Esophagus muscularis mucosa (tissue), 4 donors: ENCODE results near the gene THRB. TPM values are rescaled to one million over a fixed set of nuclear protein-coding genes. Genes with fewer than 3 reads are reported as not detected.

Experiments used
- DNase-seq: peaks from one replicate; pipeline ENCODE4 v3.0.0-alpha.2; 2017; ENCODE audit errors: extremely low spot score
- H3K27ac ChIP-seq, 4 donors: fragments of 200-600 bp; sonication (generic); replicated peaks in 1 of 4; 1 replicate in 3 of 4; 2 replicates in 1 of 4; pipeline ENCODE4 v1.5.1; 2016 to 2019; ENCODE audit warnings: mild to moderate bottlenecking in 1 of 4
- H3K27me3 ChIP-seq, 4 donors: fragments of 200-600 bp; sonication (generic); one replicate each; pipeline versions ENCODE4 v1.5.1 to v1.6.0; 2016 to 2019
- H3K36me3 ChIP-seq, 4 donors: fragments of 200-600 bp; sonication (generic); one replicate each; pipeline ENCODE4 v1.5.1; 2016 to 2019
- H3K4me1 ChIP-seq, 4 donors: fragments of 200-600 bp; sonication (generic); one replicate each; pipeline ENCODE4 v1.5.1; 2016 to 2019
- H3K4me3 ChIP-seq, 4 donors: fragments of 200-600 bp; sonication (generic); 1 replicate in 2 of 4; 2 replicates in 2 of 4; pipeline ENCODE4 v1.5.1; 2016 to 2019; ENCODE audit warnings: mild to moderate bottlenecking in 4 of 4, moderate library complexity in 1 of 4
- H3K9me3 ChIP-seq, 4 donors: fragments of 200-600 bp; sonication (generic); 1 replicate in 3 of 4; 2 replicates in 1 of 4; pipeline ENCODE4 v1.5.1; 2016 to 2019
- EP300 ChIP-seq: sonication (generic); formaldehyde crosslinking; IDR thresholded peaks from one replicate; pipeline ENCODE4 v1.6.1; 2017; ENCODE audit warnings: antibody characterized with exemption
- POLR2A ChIP-seq: fragments of 450-650 bp; IDR thresholded peaks from one replicate; pipeline ENCODE4 v1.6.1; 2017; ENCODE audit warnings: antibody characterized with exemption, moderate library complexity, mild to moderate bottlenecking, low read depth
- POLR2AphosphoS5 ChIP-seq, 2 donors: sonication (generic); formaldehyde crosslinking; IDR thresholded peaks; one replicate each; pipeline ENCODE4 v1.6.1; 2017; ENCODE audit warnings: antibody characterized with exemption in 2 of 2
- WGBS: methylation state at CpG from one replicate; pipeline ENCODE4 v1.1.5; 2018; 5-methylcytosine and 5-hydroxymethylcytosine counted together
- intact Hi-C: fragments of 100-400 bp; cut with DNase I; formaldehyde crosslinking; loops from one replicate; pipeline ENCODE4 v1.15.1; 2023
- total RNA-seq, 4 donors: library from RNA; depleted of rRNA; stranded (reverse); fragments of >200 nt; gene quantifications; one replicate each; pipeline versions ENCODE4 v1.1.0 to v1.2.1, GENCODE V29; 2016
- TF ChIP-seq, protein P1 (sequence below), 3 experiments: fragments of 200-600 bp in 2 of 3; fragments of 450-650 bp in 1 of 3; sonication (generic) in 2 of 3; IDR thresholded peaks; one replicate each; pipeline ENCODE4 v1.5.1; 2017 to 2019; ENCODE audit warnings: antibody characterized with exemption in 3 of 3, mild to moderate bottlenecking in 2 of 3, moderate library complexity in 1 of 3

Gene THRB
- total RNA-seq, 4 donors from 2014 or later, result 31.5 to 68.6 (median 39.3) TPM

DNA sequence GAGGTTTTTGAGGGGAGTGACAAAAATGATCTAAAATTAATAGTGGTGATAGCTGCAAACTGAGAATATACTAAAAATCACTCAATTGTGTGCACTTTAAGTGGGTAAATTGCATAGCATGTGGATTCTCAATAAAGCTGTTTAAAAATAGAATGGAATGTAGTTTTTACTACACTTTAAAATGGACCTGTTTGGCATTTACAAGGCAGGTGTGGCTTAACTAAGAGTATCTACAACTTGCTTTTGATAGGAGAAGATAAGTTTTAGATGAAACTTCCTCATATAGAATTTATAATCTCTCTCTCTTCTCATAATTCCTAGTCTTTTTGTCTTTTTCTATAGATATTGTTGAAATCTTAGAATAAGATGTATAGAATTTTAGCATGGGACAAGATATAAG, 40.3 kb downstream of the THRB start:
- H3K4me3 ChIP-seq, result no peak overlapping the region
- H3K4me1 ChIP-seq, result peaks cover 0 to 38% (median 20%) of the 10 kb centered on the region in 4 donors
- intact Hi-C loops, result no loop called here
- H3K27me3 ChIP-seq, result no peaks in the 10 kb centered on the region
- no peak overlapping the region for H3K27ac ChIP-seq
- DNase-seq, result no peak
- no peaks in the 10 kb centered on the region for H3K36me3 ChIP-seq
- no peaks in the 10 kb centered on the region for H3K9me3 ChIP-seq
- TF ChIP-seq POLR2AphosphoS5 (IDR thresholded peaks at IDR 0.05), result no peak
- no peak for TF ChIP-seq EP300
- no peak for TF ChIP-seq POLR2A
- TF ChIP-seq, protein P1, sequence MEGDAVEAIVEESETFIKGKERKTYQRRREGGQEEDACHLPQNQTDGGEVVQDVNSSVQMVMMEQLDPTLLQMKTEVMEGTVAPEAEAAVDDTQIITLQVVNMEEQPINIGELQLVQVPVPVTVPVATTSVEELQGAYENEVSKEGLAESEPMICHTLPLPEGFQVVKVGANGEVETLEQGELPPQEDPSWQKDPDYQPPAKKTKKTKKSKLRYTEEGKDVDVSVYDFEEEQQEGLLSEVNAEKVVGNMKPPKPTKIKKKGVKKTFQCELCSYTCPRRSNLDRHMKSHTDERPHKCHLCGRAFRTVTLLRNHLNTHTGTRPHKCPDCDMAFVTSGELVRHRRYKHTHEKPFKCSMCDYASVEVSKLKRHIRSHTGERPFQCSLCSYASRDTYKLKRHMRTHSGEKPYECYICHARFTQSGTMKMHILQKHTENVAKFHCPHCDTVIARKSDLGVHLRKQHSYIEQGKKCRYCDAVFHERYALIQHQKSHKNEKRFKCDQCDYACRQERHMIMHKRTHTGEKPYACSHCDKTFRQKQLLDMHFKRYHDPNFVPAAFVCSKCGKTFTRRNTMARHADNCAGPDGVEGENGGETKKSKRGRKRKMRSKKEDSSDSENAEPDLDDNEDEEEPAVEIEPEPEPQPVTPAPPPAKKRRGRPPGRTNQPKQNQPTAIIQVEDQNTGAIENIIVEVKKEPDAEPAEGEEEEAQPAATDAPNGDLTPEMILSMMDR (IDR thresholded peaks at IDR 0.05), result no peak

DNA sequence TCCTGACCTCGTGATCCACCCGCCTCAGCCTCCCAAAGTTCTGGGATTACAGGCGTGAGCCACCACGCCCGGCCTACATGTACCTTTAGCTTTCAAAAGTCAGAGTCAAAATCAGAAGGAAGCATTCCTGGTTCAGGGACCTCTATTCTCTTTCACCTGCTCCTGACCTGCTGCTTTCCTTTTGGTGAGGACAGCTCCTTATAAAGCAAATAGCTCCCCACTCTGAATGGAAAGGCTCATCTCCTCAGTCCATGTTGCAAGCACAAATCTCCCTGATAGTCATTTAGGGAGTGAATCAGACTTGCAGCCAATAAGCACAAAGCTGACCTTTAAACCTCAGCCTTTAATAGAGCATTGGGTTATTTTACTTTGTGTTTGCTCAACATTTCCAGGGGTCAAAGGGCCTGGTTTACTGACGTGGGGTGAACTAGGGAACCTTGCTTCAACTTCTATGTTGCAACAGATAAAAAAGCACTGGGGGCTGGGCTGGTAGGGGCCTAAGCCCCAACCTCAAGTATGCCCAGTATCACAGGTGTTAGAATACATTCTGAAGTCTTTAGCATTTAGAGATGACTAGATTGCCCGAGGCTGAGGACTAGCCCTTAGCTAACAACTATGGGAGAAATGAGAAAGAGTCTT, 43.1 kb downstream of the THRB start:
- Histone ChIP-seq H3K27me3 (no peaks in the 10 kb centered on the region), H3K27ac (no peak overlapping the region), H3K4me1 (peaks cover 0 to 33% (median 26%) of the 10 kb centered on the region in 4 donors), H3K9me3 (no peaks in the 10 kb centered on the region), H3K36me3 (no peaks in the 10 kb centered on the region), H3K4me3 (no peak overlapping the region)
- intact Hi-C loops, result no loop called here
- TF ChIP-seq POLR2AphosphoS5 (IDR thresholded peaks at IDR 0.05) (no peak), POLR2A (no peak), EP300 (no peak)
- TF ChIP-seq, protein P1 (IDR thresholded peaks at IDR 0.05), result no peak
- 82% methylated on average over 7 of the region's 7 CpGs for WGBS
- no peak for DNase-seq

DNA sequence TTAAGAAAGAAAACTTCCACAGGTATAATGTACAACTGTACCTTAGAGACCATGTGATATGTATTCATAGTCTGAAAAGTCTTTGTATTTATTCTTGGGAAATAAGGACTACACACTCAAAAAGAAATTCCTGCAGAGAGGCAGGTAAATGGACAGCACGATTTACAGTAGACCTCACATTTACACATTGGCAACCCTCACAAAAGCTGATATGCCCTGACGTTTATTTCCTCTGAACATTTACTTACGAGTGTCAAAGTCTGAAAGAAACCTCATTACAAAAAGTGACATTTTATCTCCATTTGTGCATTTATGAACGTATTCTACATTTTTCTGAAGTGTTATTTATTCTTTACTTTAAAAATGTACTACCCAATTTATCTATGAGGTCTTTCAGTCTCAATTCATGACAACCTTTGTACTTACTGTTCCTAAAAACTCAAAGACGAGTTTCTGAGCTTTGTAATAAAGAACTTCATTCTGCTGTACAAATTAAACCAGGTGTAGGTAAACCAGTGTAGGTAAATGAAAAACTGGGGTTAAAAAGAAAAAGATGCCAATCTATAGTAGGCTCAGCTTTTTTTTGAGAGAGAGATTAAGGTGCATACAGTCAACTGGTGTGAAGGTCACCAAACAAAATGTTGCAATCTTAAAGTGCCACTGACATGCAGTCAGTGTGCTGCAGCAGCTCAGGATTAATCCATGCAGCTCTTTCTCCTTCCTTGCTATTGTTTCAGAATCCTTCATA, 44.3 kb downstream of the THRB start:
- intact Hi-C loops, result no loop called here
- Histone ChIP-seq H3K4me1 (peaks cover 0 to 38% (median 27%) of the 10 kb centered on the region in 4 donors), H3K36me3 (no peaks in the 10 kb centered on the region), H3K27ac (no peak overlapping the region), H3K4me3 (no peak overlapping the region), H3K9me3 (no peaks in the 10 kb centered on the region), H3K27me3 (no peaks in the 10 kb centered on the region)
- 68% methylated on average over 5 of the region's 5 CpGs for WGBS
- TF ChIP-seq, protein P1 (IDR thresholded peaks at IDR 0.05), result no peak
- TF ChIP-seq EP300 (no peak), POLR2AphosphoS5 (IDR thresholded peaks at IDR 0.05) (no peak), POLR2A (no peak)
- no peak for DNase-seq

DNA sequence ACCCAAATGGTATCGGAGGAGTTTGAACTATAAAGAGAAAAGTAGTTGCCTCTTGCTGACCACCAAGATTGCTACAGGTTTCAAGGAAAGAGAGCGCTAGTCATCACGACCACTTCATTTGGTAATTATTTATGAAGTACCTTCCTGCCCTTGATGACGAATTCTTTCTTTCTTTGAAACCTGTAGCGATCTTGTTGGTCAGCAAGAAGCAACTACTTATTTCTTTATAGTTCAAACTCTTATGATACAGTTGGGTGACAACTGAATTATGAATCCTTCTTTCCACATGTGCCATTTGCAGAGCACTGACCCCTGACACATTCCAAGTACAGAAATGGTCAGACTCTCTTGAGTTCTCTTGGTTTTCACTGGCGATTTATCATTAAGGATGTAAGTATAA, 46.8 kb downstream of the THRB start:
- Histone ChIP-seq H3K9me3 (no peaks in the 10 kb centered on the region), H3K4me1 (peaks cover 0 to 38% (median 27%) of the 10 kb centered on the region in 4 donors), H3K27ac (no peak overlapping the region), H3K27me3 (no peaks in the 10 kb centered on the region), H3K36me3 (no peaks in the 10 kb centered on the region), H3K4me3 (no peak overlapping the region)
- TF ChIP-seq EP300, result no peak
- no peak for TF ChIP-seq POLR2AphosphoS5 (IDR thresholded peaks at IDR 0.05)
- TF ChIP-seq POLR2A, result no peak
- TF ChIP-seq, protein P1 (IDR thresholded peaks at IDR 0.05), result no peak
- DNase-seq, result no peak
- WGBS, result 93% methylated on average over 6 of the region's 6 CpGs
- intact Hi-C loops, result no loop called here
